ENCODE results near the gene GNG10. TPM values are rescaled to one million over a fixed set of nuclear protein-coding genes. Genes with fewer than 3 reads are reported as not detected.
A peak's percentile ranks its signal among the peaks of the same experiment; 100 is the strongest.
"Not testable (repeated sequence)": the region's sequence is repeated elsewhere in the genome, so short reads cannot be mapped to it uniquely, and the experiment has no call there.

GNG10 gene
- total RNA-seq, result 10 to 100 TPM; 22.0 to 23.0 TPM

DNA sequence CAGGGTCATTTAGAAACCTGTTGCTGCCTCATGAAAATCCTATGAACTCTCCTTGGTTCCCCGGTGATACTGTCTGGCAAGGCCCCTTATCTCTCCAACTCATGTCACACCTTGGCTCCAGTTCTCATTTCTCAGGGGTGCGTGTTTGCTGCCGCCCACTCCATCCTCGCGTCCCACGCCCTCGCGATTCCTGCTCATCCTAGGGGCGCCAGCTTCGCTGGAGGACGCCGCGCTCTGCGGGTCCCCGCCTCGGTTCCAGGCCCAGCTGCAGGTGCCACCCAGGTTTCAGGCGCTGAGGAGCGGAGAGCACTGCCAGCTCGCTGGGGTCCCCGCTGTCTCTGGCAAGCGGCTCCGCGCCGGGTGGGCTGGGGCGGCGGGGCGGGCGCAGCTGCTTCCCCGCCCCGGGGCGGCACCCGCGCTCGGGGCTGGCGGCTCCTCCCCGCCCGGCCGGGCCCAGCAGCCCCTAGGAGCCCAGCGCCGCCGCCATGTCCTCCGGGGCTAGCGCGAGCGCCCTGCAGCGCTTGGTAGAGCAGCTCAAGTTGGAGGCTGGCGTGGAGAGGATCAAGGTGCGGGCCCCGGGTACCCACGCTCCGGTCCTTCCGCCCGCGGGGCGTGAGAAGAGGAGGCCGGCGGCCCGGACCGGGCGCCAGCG is at the start of gene GNG10:
Gene GNG10 (plus strand): TSS at position 456 of the 652 bp plus-strand sequence. CDS start 30 bp downstream, at position 486.
- DNase-seq (ENCODE audit: low spot score) (peak; percentile 73), ATAC-seq (peak; percentile 96)
- Mint-ChIP-seq H3K27ac (peak within 1 kb of the TSS; percentile 92 to 94), H3K36me3 (peaks cover 15% of the 10 kb centered on the region), H3K27me3 (no peaks in the 10 kb centered on the region), H3K9me3 (no peaks in the 10 kb centered on the region), H3K4me3 (peak within 1 kb of the TSS; percentile 97), H3K4me1 (ENCODE audit: low read depth in 2 of 2) (peaks cover 23% of the 10 kb centered on the region in 2 donors)

DNA sequence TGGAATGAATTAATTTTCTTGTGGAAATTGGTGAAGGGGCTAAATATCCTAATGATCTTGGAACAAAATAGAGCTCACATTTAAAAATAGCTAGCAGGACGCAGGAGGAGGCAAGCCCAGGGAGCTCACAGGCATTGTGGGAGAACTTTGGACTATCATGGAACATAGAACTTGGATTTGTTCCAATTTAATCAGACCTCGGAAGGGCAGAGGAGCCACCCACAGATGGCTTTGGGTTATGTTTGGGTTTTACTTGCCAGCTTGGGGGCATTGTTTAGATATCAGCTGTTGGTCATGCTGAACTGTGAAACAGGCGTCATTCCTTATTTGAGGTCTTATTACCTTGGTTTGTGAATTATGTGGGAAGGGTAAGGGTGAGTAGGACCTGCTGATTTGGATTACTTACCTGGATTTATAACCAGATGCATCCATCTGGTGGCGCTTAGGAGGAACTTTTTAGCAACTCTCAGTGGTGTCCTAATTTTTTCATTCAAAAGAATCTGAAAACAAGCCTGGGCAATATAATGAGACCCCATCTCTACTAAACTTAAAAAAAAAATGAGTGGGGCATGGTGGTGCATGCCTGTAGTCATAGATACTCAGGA is 47.9 kb upstream of the GNG10 start:
- ATAC-seq (no peak), DNase-seq (ENCODE audit: low spot score) (no peak)
- Mint-ChIP-seq H3K4me1 (ENCODE audit: low read depth in 2 of 2) (no peaks in the 10 kb centered on the region), H3K9me3 (no peaks in the 10 kb centered on the region), H3K27ac (no peak overlapping the region), H3K4me3 (no peak overlapping the region), H3K27me3 (peaks cover 39 to 52% of the 10 kb centered on the region in 2 donors), H3K36me3 (no peaks in the 10 kb centered on the region)

DNA sequence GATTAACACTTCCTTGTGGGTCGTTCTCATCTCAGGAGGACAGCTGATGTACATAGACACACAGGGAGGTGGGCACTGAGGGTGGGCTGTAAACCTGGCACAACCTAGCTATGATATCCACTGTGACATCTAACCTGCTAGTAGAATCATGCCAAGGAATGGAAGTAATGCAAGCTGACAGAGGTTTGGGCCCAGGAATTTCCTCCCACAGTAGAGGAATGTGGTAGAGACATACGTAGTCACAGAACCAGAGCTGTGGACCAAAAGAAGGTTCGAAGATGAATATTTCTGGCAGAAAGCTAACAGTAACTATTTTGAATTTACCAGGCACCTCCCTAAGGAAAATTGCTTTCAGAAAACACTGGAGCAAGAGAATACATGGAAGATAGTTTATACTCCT is 45.5 kb upstream of the GNG10 start:
- ATAC-seq, result no peak
- H3K36me3 Mint-ChIP-seq, result no peaks in the 10 kb centered on the region
- H3K4me1 Mint-ChIP-seq (ENCODE audit: low read depth in 2 of 2), result no peaks in the 10 kb centered on the region
- DNase-seq (ENCODE audit: low spot score), result no peak
- H3K4me3 Mint-ChIP-seq, result no peak overlapping the region
- H3K27ac Mint-ChIP-seq, result no peak overlapping the region
- H3K9me3 Mint-ChIP-seq, result no peaks in the 10 kb centered on the region
- H3K27me3 Mint-ChIP-seq, result peaks cover 30 to 32% of the 10 kb centered on the region in 2 donors

DNA sequence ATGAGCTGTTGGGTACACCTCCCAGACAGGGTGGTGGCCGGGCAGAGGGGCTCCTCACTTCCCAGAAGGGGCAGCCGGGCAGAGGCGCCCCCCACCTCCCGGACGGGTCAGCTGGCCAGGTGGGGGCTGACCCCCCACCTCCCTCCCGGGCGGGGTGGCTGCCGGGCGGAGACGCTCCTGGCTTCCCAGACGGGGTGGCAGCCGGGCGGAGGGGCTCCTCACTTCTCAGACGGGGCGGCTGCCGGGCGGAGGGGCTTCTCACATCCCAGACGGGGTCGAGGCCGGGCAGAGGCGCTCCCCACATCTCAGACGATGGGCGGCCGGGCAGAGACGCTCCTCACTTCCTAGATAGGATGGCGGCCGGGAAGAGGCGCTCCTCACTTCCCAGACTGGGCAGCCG is 44.1 kb upstream of the GNG10 start:
- ATAC-seq; H3K9me3 Mint-ChIP-seq; DNase-seq (ENCODE audit: low spot score); H3K4me3 Mint-ChIP-seq; H3K4me1 Mint-ChIP-seq (ENCODE audit: low read depth in 2 of 2); H3K27ac Mint-ChIP-seq; H3K36me3 Mint-ChIP-seq: not testable (repeated sequence)
- peaks cover 25 to 31% of the 10 kb centered on the region in 2 donors for H3K27me3 Mint-ChIP-seq

DNA sequence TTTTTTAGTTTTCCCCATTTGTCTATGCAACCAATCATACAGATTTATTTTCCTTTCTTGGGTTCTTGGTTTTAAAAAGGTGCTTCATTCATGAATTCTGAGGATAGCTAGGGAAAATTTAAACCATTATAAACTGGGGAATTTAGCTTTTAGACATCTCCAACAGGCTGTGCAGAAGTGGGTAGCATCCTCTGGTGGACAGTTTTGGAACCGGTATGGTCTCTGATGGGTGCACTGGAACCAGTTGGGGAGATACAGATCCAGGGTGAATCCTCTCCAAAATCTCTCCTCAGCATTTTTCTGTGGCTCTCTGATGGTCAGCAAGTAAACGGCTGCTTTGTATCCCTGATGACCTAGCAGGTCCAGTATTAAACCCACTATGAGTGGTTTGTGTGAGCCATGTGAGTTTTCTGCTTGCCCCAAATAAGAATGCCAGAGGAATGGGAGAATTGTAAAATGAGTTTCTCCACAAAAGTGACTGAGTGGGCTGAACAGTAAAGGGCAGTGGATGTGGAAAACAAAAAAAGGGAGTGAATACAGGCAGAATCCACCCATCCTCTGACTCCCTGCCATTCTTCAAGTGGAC is 39.4 kb upstream of the GNG10 start:
- Mint-ChIP-seq H3K27me3 (peaks cover 12 to 15% of the 10 kb centered on the region in 2 donors), H3K4me3 (no peak overlapping the region), H3K36me3 (no peaks in the 10 kb centered on the region), H3K9me3 (no peaks in the 10 kb centered on the region), H3K4me1 (ENCODE audit: low read depth in 2 of 2) (no peaks in the 10 kb centered on the region), H3K27ac (no peak overlapping the region)
- ATAC-seq, result no peak
- no peak for DNase-seq (ENCODE audit: low spot score)

DNA sequence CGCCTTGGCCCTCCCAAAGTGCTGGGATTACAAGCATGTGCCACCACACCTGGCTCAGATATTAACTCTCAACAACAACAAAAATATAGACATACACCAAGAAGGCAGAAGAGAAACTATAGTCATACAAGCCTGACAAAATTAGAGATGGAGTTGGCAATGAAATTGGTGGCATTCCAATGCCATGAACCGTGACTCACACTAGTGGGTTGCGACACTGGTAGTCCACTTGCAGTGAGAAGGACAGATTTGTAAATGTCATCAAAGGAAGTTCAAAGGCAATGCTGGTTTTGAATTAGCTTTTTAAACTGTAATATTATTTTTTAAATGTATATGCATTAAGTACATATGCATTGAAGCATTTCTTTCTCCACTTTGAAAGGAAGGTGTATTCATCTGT is 38.8 kb upstream of the GNG10 start:
- no peak overlapping the region for H3K27ac Mint-ChIP-seq
- H3K4me3 Mint-ChIP-seq, result no peak overlapping the region
- DNase-seq (ENCODE audit: low spot score) (no peak), ATAC-seq (no peak)
- peaks cover 12 to 15% of the 10 kb centered on the region in 2 donors for H3K27me3 Mint-ChIP-seq
- H3K9me3 Mint-ChIP-seq, result no peaks in the 10 kb centered on the region
- no peaks in the 10 kb centered on the region for H3K36me3 Mint-ChIP-seq
- H3K4me1 Mint-ChIP-seq (ENCODE audit: low read depth in 2 of 2), result no peaks in the 10 kb centered on the region

DNA sequence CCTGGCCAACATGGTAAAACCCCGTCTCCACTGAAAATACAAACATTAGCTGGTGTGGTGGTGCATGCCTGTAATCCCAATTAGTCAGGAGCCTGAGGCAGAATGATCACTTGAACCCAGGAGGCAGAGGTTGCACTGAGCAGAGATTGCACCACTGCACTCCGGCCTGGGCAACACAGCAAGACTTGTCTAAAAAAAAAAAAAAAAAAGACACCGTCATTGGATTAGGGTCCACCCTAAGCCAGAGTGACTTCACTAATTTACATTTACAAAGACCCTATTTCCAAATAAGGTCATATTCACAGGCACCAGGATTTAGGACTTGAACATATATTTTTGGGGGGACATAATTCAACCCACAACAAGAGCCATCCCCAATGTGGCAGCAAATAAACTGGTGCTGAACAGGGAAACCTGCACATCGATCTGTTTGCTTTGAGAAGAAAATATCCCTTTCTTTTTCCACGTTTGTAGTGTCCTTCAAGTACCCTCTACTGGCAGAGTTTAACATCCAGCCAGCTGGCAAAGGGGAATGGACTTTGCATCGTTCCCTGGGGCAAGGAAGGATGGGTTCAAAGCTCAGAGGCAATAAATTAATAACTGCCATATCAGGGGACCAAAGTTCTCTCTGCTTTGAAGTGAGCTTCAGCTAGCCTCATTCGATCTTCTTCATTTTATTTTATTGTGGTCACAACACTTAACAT is 34.0 kb upstream of the GNG10 start:
- ATAC-seq (no peak), DNase-seq (ENCODE audit: low spot score) (no peak)
- Mint-ChIP-seq H3K27me3 (peaks cover 5 to 6% of the 10 kb centered on the region in 2 donors), H3K36me3 (no peaks in the 10 kb centered on the region), H3K27ac (no peak overlapping the region), H3K4me3 (no peak overlapping the region), H3K9me3 (no peaks in the 10 kb centered on the region), H3K4me1 (ENCODE audit: low read depth in 2 of 2) (peaks cover 6 to 14% of the 10 kb centered on the region in 2 donors)

DNA sequence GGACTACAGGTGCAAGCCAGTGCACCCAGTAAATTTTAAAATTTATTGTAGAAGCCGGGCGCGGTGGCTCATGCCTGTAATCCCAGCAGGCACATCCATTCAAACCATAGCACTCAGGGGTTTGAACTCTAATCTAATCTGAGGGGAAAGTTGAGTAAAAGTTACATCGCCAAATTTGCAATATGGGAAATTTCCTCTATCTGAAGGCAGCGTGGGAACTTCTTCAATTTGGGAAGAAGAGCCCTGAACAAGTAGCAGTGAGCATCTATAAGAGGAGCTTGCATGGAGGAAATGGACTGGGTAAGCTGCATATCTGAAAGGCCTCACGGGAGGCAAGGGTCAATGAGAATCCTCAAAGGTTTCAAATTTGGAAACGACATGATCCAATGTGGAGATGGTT is 33.0 kb upstream of the GNG10 start:
- Mint-ChIP-seq H3K4me3 (no peak overlapping the region), H3K36me3 (no peaks in the 10 kb centered on the region), H3K27me3 (peaks cover 0 to 2% of the 10 kb centered on the region in 2 donors), H3K27ac (no peak overlapping the region), H3K4me1 (ENCODE audit: low read depth in 2 of 2) (peaks cover 16 to 20% of the 10 kb centered on the region in 2 donors), H3K9me3 (no peaks in the 10 kb centered on the region)
- ATAC-seq, result no peak
- DNase-seq (ENCODE audit: low spot score), result no peak

DNA sequence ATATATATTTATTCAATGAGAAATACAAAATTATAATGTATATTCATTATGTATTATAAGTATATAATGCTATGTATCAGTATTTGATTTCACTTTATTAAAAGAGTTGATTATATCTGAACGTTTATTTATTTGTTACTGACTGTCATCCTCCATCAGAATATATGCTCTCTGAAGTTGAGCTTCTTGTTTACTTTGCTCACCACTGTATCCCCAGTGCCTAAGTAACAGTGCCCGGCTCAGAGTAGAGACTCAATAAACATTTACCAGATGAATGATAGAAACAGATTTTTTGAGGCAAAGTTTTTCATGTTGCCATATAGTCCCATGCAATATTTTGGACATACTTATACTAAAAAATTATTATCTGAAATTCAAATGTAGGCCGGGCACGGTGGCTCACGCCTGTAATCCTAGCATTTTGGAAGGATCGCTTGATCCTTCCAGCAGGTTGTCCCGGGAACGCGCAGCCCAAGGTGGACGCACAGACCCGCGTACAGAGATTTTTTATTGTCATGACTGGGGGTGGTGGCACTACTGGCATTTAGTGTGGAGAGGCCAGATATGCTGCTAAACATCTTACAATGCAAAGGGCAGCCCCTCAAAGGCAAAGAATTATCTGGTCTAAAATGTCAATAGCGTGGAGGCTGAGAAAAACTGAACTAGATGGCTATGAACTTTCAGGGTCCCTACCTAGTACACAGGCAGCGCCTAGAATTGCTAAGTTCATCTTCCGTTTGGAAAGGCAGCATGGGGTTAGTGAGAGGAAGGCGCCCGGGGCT is 31.0 kb upstream of the GNG10 start:
- peak in 1 of 2 donors; percentile 37 for ATAC-seq
- Mint-ChIP-seq H3K4me3 (peak overlapping the region; percentile 89), H3K27ac (peak overlapping the region; percentile 72 to 92), H3K36me3 (no peaks in the 10 kb centered on the region), H3K4me1 (ENCODE audit: low read depth in 2 of 2) (peaks cover 34 to 37% of the 10 kb centered on the region in 2 donors), H3K27me3 (peaks cover 0 to 2% of the 10 kb centered on the region in 2 donors), H3K9me3 (no peaks in the 10 kb centered on the region)
- DNase-seq (ENCODE audit: low spot score), result no peak

DNA sequence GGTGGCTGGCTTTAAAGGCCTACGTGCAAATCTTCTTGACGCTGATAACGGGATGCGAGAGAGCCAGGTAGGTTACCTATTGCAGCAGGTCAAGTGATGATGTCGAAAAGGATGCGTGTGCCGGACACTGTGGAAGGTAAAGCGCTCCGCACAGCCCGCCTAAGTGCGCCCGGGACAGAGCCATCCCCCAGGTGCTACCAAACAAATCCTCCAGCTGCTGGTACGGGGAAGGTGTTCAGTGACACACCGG is 30.5 kb upstream of the GNG10 start:
- Mint-ChIP-seq H3K27ac (peak overlapping the region; percentile 72 to 92), H3K36me3 (no peaks in the 10 kb centered on the region), H3K27me3 (peaks cover 0 to 2% of the 10 kb centered on the region in 2 donors), H3K4me3 (peak overlapping the region; percentile 89), H3K4me1 (ENCODE audit: low read depth in 2 of 2) (peaks cover 38 to 39% of the 10 kb centered on the region in 2 donors), H3K9me3 (no peaks in the 10 kb centered on the region)
- ATAC-seq, result no peak
- DNase-seq (ENCODE audit: low spot score), result no peak

DNA sequence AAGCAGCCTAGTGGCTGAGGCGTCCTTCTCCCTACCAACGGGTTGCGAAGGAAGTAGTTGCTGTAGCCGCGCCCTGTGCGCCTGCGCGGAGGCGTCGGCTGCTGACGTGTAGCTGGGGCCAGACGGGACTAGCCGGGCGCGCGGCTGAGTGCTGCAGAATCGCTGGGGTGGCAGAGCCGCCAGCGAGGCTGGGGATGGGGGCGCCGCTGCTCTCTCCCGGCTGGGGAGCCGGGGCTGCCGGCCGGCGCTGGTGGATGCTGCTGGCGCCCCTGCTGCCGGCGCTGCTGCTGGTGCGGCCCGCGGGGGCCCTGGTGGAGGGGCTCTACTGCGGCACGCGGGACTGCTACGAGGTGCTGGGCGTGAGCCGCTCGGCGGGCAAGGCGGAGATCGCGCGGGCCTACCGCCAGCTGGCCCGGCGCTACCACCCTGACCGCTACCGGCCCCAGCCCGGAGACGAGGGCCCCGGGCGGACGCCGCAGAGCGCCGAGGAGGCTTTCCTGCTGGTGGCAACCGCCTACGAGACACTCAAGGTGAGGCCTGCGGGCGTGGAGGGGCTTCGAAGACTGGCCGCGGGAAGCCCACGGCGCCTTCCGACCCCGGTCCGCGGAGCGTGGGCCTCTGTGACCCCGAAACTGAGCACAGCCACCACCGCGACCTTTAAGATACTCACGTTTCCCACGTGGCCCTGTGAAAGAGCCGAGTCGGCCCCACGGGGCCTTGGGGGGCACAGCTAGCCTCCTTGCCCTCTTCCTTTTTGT is 30.0 kb upstream of the GNG10 start, which contains the start of gene DNAJC25:
Gene DNAJC25 (plus strand): TSS at position 121 of the 758 bp plus-strand sequence. CDS start 74 bp downstream, at position 195.
- Mint-ChIP-seq H3K9me3 (no peaks in the 10 kb centered on the region), H3K36me3 (no peaks in the 10 kb centered on the region), H3K4me3 (peak within 1 kb of the TSS; percentile 89), H3K4me1 (ENCODE audit: low read depth in 2 of 2) (peaks cover 38 to 39% of the 10 kb centered on the region in 2 donors), H3K27me3 (peaks cover 0 to 2% of the 10 kb centered on the region in 2 donors), H3K27ac (peak within 1 kb of the TSS; percentile 72 to 92)
- ATAC-seq, result peak; percentile 99 to 100
- peak; percentile 98 for DNase-seq (ENCODE audit: low spot score)

DNA sequence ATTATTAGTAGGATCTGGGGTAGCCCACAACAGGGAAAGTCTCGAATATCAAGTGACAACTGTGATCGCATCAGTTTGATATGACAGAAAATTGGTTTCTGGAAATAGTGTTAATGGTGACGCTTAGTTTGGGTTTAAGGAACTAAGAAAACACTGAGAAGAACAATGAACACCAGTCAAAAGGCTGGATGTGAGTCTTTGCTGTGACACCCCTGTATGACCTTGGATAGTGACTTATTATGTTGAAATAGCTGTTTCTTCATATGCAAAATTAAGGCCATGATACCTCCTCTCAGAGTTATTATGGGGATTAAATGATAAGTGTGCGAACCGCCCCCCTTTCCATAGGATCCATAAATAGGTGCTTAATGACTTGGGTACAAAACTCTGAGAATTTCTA is 29.3 kb upstream of the GNG10 start:
- Mint-ChIP-seq H3K9me3 (no peaks in the 10 kb centered on the region), H3K4me1 (ENCODE audit: low read depth in 2 of 2) (peaks cover 38 to 39% of the 10 kb centered on the region in 2 donors), H3K27ac (peak overlapping the region; percentile 72 to 89), H3K4me3 (peak overlapping the region; percentile 89), H3K27me3 (peaks cover 0 to 2% of the 10 kb centered on the region in 2 donors), H3K36me3 (no peaks in the 10 kb centered on the region)
- no peak for DNase-seq (ENCODE audit: low spot score)
- no peak for ATAC-seq
